Measurements from ENCODE around the gene TENM4.
A peak's percentile ranks its signal among the peaks of the same experiment; 100 is the strongest.

Gene TENM4

GRCh38 chr11:79108851-79109250 is 332.0 kb downstream of the TENM4 start:
- DNase-seq: no peak

DNA sequence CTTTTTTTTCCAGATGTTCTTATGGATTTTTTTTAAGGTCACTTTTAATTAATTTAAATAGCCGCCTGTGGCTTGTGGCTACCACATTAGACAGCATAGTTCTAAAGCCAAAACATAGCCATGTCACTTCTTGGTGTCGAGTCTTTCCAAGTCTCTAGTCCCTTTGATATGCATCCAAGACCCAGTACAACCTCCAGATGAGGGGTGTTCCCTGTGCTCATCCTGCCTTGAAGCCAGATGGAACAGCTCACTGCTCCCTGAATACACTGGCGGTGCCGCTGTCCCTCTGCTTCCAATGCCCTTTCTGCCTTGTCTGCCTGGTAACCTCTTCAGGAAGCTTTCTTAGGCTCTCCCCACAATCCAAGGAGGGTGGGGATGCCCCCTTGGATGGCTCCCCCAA is 338.0 kb downstream of the TENM4 start:
- no peak for DNase-seq

- DNase-seq: no peak
Observed at GRCh38 chr11:79101656-79102055, 339.2 kb downstream of the TENM4 start.

- peak in 1 of 5 donors; percentile 23 for DNase-seq
Observed at GRCh38 chr11:79100093-79100910, 340.5 kb downstream of the TENM4 start.

DNA sequence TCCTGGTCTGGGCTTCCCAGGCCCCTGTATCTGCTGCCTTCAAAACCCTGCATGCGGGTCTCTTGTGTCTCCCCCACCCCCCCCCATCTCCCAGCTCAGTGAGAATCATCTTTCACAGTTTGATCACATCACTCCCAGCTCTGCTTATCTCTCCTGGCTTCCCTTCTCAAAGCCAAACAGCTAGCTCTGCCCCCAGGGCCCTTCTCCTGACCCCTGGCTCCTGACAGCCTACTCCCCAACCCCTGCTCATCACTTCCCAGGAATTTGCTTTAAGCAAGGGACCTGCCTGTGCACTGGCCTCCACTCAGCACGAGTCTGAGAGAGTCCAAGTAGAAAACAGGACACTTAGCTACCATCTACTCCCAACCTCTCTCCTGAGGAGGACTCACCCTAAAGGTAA is 342.7 kb downstream of the TENM4 start:
- DNase-seq: no peak

GRCh38 chr11:79097246-79097875 is 343.5 kb downstream of the TENM4 start:
- DNase-seq: no peak

DNA sequence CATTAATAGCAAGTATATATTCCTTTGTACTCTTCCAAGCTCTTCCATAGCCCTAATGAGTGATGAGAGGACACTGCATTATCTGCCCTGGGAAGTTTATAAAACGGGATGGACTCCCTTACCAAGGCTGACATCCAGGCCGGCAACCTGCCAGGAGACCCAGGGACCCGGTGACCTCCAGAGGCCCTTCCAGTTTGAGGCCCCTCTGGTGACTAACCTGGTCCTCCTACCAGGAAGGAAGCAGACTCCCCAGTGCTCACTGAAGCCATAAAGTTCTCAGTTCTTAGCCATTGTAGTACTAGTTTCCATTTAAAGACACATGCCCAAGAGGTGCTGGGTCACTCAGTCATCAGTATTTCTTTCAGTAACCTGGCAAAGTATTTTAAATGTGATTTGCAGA is 345.4 kb downstream of the TENM4 start:
- DNase-seq: no peak

DNA sequence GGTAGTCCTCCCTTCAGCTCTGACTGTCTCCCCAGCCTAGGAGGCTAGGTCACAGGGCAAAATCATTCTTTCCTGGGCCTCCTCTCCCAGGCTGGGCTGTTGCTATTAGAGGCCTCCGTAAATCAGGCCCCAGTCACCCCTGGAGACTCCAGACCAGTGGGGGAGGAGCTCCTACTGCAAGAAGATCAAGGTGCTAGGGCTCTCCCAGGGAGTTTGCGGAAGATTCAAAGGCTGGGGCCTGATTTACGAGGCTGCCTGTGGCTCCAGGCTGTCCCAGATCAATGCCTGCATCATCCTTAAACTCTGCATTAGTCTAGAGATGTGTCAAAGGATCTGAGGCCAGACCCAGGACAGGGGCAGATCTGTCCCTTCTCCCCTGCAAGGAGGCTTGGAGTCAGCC is 346.2 kb downstream of the TENM4 start:
- DNase-seq: no peak

DNA sequence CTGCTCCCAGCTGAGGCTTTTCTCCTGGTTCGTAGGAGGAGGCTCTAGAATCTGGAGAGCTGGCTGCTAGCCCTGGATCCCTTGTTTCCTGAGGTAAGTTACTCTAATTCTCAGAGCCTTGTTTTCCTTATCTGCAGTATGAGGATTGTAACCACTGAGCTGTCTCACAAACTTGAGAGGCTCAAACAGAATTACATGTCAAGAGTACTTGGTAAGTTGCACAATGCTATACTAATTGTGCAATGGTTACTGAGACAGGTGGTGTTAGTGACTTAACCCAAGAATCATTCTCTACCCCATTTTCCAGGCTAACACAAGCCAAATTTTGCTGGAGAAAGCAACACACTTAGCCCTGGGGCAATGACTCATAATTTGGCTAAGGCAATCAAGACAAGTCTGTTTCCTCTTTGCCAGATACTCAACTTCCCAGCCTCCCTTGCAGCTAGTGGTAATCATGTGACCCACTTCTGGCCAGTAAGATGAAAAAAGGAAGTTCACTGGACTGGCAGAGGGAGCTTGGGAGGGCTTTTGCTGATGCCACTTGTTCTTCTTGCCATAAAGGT is 348.0 kb downstream of the TENM4 start:
- DNase-seq: no peak

DNA sequence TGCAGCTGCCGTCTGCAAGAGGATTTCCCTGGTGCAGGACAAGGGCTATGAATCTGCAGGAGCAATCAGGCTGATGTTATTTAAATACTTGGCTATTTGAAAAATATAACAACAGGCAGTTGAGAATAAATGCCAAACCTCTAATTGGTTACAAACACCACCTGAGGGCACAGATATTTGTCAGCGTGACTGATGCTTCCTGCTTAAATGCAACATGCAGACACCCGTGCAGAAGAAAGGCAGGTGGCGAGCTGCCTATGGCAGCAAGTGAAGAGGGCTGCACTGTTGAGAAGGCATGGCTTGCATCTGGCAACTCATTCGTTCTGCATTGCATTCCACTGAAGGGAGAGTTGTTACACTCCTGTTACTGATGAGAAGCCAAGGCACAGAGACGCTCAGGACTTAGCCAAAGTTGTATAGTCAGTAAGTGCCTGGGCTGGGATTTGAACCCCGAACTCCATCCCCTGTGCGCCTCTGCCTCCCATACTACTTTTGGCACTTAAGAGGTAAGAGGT is 350.6 kb downstream of the TENM4 start:
- DNase-seq: no peak

- DNase-seq: no peak
Observed at GRCh38 chr11:79089601-79090000, 351.2 kb downstream of the TENM4 start.

GRCh38 chr11:79088967-79089366 is 351.9 kb downstream of the TENM4 start:
- no peak for DNase-seq

DNA sequence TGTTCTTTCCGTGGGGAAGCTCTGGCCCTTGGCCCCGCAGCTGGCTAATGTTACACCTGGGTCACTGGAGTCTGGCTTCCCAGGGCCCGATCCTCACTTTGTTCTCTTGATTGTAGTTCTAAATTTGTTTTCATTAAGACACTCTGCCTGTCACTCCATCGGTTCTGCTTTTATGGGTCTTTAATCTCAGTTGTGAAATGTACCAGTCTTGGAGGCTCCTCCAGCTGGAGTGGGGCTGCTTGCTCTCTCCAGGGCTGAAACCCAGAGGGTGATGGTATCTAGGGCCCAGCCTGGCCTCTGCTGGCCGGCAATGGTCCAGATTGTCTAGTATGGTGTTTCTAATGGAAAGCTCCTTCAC is 352.9 kb downstream of the TENM4 start:
- no peak for DNase-seq

GRCh38 chr11:79087238-79087960 is 353.4 kb downstream of the TENM4 start:
- DNase-seq: no peak

DNA sequence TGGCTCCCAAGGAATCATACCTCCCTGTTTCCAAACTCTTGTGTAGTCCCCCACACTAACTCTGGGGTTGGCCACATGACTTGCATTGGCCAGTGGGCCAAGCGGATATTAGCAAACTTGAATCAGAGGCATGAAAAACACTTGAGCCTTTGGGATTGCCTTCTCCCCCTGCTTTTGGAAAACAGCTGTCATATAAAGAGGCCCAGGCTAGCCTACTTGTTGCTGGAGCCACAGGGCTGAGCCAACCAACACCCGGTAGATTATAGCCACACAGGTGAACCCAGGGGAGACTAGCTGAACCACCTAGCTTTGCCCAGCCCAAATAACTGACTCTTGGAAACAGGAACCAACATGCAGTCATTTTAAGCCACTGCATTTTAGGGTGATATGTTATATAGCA is 354.8 kb downstream of the TENM4 start:
- no peak for DNase-seq

GRCh38 chr11:79084382-79084781 is 356.4 kb downstream of the TENM4 start:
- no peak for DNase-seq

GRCh38 chr11:79083352-79083751 is 357.5 kb downstream of the TENM4 start:
- DNase-seq: no peak

GRCh38 chr11:79082907-79083306 is 357.9 kb downstream of the TENM4 start:
- no peak for DNase-seq

DNA sequence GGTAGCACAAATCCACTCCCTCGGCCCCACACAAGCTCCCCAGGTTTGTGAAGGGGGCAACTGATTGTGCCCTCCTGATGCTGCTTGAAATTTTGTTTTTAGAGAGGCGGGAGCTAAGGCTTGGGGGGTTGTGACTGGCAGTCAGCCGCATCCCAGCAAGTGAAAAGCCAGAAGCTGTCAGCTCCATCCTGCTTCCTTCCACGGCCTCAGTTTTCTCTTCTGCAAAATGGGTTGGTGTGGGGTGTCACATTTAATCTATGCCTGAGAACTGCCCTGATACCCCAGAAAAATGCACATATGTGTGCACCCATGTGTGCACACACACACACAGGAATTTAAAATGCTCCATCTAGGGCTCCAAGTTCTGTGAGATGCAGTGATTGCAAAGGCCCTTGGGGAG is 358.6 kb downstream of the TENM4 start:
- no peak for DNase-seq

DNA sequence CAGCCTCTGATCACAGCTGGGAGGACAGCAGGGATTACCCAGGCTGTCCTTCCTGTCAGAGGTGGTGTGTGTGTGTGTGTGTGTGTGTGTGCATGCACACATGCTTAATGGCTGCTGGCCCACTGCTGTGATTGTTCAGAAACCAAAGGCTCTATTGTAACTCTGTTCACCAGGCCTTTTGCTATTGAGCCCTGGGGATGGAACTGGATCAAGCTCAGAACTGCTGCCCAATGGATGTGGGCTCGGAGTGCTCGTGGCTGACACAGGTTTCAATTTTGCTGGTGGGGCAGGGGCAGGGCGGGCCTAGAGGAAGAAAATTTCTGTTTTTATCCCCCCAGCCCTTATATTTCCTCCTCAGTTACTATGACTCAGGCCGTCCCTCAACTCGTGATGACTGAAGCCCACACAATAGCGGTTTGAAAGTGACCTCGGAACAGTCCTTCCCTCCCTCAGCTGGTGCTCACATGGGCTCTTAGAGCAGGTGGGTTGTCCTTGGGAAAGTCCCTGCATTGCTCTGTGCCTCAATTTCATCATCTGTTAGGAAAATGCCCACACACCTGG is 359.3 kb downstream of the TENM4 start:
- no peak for DNase-seq

- DNase-seq: no peak
Observed at GRCh38 chr11:79080551-79080950, 360.3 kb downstream of the TENM4 start.

DNA sequence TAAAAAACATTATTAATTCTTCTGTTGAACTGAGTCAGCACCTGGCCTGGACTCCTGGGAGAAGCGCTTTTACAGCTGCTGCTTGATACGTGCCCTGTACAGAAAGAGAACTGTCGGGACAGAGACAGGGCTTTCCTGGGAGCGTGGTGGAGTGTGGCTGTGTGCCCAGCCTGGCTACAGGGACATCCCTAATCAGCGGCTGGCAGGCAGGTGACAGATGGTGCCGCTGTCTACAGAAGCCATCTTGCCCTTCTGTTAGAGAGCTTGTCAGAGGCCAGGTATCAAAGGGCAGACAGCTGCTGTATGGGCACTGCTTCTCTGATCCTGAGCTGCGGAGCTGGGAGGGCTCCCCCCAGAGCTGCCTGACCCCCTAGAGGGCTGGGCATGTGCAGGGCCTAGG is 361.8 kb downstream of the TENM4 start:
- no peak for DNase-seq

DNA sequence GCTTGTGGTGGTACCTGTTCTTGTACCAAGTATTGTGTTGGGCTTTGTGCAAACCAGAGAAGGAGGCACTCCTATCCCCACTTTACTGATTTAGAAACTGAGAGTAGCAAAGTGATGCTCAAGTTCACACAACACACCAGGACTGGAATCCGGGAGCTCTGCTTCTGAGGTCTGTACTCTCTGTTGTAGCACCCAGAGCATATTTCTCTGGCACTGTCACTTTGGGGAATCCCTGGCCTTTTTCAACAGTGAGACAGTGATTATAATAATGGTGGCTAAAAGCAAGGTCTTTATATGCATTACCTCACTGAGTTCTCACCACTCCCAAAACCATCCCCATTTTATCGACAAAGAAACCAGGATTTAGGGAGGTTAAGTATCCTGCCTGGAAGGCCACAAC is 362.4 kb downstream of the TENM4 start:
- DNase-seq: no peak

Data from T-helper 1 cell (primary cell).